Measurements from ENCODE around the gene KCNQ5. TPM values are rescaled to one million over a fixed set of nuclear protein-coding genes. Genes with fewer than 3 reads are reported as not detected.
"Not testable (repeated sequence)": the region's sequence is repeated elsewhere in the genome, so short reads cannot be mapped to it uniquely, and the experiment has no call there.

Gene KCNQ5
- under 0.01 TPM in 1 of 2 replicates, not detected in the other for total RNA-seq

DNA sequence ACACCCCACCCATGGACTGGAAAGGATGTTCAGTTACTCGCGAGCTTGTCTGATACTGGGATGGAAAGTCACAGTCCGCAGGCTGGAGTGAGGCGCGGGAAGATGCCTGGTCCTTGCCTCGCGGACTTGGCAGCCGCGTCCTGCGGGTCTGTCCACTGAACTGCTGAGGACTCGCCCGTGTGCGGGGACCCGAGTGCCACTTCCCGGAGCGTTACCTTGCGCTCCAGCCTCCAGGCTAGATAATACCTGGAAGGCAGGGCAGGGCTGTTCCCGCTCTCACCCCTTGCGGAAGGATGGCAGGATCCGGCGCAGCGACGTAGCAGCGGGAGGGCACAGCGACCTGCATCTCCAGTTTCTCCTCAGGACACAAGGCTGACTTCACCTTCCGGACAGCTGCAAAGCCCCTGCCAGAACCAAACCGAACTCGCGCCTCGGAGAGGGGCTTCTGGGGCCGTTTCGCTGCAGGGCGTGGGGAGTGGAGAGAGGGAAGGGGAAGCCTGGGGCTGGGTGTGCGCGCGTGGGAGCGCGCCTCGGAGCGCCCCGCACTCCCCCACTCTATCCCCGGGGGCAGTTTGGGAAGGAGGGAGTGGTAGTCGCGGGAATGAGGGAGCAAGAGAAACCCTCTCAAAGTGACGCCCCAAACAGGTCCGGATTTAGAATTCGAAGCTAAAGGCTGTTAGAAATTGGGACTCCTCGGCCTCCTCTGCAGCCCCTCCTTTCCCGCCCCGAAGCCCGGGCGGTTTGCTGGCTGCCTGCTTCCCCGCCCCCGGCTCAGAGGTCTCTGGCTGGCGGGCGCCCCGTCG lies at the start of gene KCNQ5:
TSS of gene KCNQ5 (plus strand) at position 774 of the 803 bp plus-strand sequence.
- no peak for DNase-seq (ENCODE audit: low read depth in 2 of 2)

DNA sequence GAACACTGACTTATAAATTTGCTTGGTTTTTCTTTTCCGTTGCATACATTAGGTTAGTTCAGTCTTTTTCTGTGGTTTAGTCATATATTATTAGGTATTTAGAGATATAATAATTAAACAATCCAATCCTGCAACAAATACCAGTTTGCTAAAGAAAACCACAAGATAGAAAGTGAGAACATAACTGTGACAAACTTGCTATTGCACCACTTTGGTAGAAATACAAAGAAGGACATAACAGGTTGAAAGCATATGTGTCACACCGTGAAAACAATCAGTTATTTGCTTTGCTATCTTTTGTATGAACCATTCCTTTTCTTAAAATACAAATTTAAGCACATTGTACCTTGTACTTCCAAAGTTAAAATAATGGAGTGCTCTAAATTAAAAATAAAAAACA lies 42.0 kb upstream of the KCNQ5 start:
- DNase-seq (ENCODE audit: low read depth in 2 of 2), result no peak

DNA sequence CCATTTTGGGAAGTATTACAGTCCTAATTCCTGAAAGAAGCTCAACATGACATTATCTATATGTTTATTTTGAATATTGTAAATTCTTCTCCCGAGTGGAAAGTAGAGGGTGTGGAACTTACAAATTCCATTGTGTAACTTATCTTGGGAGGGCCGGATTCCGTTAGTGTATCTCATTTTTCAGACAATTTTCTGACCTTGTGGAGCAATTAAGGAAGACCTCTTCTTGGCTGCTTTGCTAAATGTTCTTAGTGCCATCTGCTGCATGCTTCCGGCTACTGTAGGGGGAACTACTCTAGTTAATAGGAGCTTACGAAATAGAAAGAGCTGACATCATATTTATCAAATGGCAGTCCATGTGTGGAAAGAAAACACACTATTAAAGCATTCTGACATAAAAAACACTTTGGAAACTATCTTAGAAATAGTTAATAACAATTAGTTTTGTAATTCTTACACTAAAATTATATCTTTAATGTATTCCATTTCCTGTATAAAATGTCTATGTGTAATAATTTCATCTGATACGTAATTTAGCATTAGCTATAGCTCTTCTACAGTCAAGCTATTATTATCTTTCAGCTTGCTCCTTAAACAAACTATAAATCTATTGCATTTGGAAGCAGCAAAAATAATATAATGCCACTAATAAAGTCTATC lies 41.5 kb upstream of the KCNQ5 start:
- DNase-seq (ENCODE audit: low read depth in 2 of 2), result peak; percentile 4 to 9

DNA sequence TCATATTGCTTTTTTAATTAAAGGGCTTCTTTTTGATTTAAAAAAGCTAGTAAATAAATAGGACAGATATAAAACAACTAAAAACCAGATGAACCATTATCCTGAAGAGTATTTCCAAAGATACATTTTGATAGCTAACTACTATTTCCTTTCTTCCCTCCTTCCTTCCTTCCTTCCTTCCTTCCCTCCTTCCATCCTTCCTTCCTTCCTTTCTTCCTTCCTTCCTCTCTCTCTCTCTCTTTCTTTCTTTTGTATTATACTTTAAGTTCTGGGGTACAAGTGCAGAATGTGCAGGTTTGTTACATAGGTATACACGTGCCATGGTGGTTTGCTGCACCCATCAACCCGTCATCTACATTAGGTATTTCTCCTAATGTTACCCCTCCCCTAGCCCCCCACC lies 40.9 kb upstream of the KCNQ5 start:
- not testable (repeated sequence) for DNase-seq (ENCODE audit: low read depth in 2 of 2)

DNA sequence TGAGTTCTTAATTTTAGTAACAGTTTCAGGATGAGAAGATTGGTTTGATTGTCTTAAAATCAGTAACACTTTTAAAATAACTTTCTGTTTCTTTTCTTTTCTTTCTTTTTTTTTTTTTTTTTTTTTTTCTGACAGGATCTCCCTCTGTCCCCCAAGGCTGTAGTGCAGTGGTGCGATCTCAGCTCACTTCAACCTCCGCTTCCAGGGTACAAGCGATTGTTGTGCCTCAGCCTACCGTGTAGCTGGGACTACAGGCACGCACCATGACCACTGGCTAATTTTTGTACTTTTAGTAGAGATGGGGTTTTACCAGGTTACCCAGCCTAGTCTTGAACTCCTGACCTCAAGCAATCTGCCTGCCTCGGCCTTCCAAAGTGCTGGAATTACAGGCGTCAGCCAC lies 33.7 kb upstream of the KCNQ5 start:
- no peak for DNase-seq (ENCODE audit: low read depth in 2 of 2)

DNA sequence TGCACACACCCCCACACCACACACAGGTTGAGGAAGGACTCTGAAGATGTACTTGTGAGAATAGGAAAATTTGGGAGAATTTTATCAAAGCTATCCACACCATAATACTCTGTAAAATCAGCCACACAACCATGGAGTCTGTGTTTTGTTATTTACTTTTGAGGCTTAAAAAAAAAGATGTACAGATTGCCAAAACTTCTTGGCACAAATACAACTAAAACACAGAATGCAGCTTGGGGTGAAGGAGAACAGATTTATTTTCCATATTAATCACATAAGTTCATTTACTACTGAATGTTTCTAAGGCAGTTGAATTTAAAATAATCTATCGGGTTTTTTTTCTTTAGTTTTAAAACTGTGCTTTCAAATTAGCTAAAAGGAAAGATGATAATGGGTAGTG lies 32.8 kb upstream of the KCNQ5 start:
- no peak for DNase-seq (ENCODE audit: low read depth in 2 of 2)

DNA sequence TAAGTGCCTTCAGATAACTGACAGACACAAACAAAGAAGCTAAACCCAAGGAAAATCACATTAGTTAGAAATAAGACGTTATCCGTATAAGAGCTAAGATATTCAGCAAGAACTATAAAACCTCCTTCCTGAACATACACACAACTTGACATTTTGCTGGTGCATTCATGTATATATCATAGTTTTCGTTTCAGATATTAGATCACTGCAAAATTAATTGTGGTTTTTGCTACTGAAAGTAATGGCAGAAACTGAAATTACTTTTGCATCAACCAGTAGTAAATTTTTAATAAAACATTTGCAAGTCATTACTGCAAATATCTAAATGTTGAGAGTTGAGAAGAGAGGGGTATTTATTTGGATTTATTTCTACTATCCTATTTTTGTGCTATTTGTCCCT lies 26.1 kb upstream of the KCNQ5 start:
- DNase-seq (ENCODE audit: low read depth in 2 of 2), result no peak

DNA sequence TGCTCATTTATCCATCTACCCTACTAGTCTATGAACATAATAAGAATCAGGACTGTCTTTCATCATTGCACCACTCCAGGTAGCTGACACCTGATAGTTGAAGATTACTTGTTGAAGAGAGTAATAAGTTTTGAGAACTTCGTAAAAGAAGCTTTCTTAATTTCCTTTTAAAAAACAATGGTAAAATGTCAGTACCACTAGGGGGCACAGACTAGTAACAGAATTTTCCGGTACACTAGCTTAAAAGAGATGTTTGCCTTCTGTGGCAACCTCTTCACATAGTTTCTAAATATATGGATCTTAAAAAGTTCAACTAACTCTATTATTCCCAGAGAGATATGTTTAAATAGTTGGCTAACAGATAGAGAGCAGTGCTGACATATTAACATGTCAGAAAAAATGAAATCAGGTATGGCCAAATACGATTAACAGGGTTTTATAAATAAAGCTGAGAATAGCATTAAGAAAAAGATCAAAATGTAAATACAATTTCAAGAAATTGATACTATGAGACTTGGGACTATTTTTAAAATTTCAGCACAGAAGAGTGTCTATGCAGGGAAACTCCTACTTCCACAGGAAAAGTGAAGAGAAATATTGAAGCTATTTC lies 5.4 kb upstream of the KCNQ5 start:
- peak in 1 of 2 donors; percentile 28 for DNase-seq (ENCODE audit: low read depth in 2 of 2)

DNA sequence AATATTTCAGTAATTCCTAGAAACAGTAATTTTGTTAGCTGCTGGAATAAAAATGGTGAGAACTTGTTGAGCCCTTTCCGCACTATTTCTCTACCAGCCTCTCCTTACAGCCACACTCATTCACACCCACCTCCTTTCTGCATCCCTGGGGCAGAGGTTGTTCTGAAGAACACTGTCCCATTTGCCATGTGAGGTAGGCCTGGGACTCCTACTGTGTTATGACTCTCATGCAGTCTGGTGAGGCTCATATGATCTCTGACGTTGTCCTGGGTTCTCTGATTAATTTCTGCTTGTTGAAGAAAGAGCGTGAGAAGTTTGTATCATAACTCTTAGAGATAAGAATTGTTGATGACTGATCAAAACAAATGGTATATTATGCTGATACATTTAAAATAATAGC lies 4.1 kb upstream of the KCNQ5 start:
- DNase-seq (ENCODE audit: low read depth in 2 of 2), result no peak

DNA sequence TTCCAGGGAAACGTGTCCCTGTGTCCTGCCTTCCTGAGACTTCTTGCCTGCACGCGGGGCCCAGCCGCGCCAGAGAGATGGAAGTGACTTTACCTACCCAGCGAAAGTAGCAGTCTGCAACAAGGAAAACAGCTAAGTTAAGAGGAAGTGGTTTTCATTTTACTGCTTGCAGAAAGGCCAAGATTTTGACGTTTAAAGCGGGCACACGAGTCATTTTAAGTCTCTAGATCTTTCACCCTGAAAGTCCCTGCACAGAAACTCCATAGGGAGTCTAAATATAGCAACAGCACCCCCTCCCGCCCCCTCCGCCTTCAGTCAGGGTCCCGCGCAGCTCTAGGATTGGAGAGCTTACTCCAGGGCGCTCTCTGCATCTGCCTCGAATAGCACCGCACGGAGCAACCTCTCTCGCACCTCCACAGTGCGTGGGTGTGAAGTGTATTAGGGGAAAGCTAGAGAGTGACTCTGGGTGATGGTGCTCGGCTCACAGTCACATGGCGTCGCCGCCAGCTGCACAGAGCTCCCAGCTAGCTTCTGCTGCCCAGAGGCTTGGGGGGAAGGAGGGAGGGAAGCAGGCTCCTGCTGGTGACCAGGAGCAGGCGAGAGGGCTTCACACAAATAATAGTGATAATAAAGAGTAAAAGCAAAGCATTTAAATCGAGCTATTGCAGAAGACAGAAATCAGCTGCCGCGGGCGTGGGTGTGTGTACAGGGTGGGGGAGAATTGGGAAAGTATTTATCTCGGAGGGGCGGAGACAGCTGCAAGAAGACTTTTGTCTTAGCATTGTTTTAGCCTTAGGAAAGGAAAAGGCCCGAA lies 1.8 kb upstream of the KCNQ5 start:
- DNase-seq (ENCODE audit: low read depth in 2 of 2), result no peak

DNA sequence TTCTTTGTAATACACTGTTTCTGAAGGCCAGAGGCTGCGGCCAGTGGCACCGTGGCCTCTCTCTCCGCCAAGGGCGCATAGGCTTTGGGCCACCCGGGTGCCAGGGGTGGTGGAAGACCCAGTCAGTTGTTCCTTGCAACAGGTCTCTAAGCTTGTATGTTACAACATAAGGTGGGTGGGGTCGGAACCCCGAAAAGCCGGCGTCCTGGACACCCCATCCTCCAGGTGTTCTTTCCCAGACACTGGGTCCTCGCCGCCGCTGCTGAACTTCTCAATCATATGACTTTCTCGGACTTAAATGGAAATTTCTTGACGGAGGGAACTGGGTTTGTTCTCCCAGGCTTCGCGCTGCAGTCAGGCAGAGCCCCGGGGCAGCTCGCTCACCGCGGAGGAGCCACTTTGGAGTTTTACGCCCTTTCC lies 983 bp upstream of the KCNQ5 start:
- no peak for DNase-seq (ENCODE audit: low read depth in 2 of 2)

DNA sequence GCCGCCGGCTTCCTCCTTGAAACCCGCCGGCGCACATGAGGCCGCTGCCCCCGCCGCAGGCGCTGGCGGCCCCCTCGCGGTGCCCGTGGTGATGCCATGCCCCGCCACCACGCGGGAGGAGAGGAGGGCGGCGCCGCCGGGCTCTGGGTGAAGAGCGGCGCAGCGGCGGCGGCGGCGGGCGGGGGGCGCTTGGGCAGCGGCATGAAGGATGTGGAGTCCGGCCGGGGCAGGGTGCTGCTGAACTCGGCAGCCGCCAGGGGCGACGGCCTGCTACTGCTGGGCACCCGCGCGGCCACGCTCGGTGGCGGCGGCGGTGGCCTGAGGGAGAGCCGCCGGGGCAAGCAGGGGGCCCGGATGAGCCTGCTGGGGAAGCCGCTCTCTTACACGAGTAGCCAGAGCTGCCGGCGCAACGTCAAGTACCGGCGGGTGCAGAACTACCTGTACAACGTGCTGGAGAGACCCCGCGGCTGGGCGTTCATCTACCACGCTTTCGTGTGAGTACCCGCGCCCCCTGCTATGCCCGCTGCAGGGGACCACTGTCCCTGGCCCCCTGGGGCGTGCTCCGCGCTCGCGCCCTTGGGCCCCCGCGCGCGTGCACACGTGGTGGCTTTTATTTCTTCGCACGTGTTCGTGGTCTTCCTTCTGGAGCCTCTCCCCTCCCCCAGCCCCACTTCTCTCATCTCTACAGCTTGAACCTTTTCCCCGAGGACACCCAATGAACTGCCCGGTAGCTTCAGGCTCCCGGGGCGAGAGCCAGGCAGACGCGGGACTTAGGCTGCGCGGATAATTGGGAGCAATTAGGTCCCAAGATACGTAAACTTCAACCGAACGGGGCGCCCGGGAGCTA lies 453 bp downstream of the KCNQ5 start:
- DNase-seq (ENCODE audit: low read depth in 2 of 2), result peak in 1 of 2 donors; percentile 5

DNA sequence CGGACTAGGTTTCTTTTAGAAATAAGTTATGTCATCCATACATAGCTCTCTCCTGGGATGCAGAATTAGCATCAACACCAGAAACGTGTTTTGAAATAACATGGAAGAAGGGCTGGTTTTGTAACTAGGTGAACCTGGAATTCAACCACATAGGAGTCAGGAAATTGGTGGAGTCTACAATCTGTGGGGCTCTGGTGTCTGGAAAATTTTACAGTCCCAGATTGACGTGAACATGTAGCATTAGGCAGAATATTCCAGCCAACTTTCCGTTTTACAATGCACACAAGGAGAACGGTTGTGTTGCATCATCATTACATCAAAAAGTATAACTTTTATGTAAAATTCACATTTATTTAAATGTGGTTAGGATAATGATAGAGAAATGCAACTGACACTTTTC lies 1.9 kb downstream of the KCNQ5 start:
- DNase-seq (ENCODE audit: low read depth in 2 of 2), result no peak

DNA sequence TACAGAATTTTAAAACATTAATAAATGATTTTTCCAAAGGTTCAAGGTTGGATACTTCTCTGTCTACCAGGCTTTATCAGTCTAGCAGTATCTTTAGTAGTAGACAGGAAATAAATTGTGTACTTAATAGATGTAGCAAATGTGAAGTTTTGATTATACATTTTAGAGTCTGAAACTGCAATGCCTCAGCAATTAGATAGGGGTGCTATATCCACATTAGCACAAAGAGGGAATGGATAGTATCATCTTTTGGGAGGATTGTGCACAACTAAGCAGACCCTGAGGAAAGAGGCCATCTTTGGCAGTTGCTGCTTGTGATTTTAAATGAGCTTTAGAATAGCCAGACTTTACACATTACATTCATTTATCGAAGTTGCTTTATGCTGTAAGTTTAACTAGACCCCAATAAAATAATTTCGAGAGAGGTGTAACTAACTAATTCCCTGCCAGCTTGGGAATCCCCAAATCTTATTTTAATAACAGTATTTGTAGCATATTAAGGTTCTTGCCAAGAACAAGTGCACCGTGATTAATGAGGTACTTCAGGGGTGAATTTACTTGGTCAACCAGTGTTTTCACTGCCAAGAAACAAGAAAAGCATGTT lies 2.8 kb downstream of the KCNQ5 start:
- no peak for DNase-seq (ENCODE audit: low read depth in 2 of 2)

DNA sequence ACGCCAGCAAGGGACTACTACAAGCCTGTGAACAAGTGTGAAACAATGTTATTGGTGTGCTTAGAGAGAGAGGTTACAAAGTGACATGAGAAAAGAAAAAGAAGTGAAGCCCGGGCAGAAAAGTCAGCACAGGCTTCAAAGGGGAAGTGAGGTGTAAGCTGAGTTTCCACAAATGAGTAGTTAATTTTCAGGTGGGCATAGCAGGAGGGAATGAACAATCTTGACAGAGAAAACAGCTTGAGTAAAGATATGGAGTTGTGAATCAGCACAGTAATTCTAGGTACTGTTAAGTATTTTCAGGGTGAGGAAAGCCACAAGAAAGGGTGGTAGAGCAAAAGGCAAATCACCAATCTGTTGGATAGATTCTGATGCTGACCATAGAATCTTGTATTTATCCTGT lies 4.3 kb downstream of the KCNQ5 start:
- no peak for DNase-seq (ENCODE audit: low read depth in 2 of 2)

DNA sequence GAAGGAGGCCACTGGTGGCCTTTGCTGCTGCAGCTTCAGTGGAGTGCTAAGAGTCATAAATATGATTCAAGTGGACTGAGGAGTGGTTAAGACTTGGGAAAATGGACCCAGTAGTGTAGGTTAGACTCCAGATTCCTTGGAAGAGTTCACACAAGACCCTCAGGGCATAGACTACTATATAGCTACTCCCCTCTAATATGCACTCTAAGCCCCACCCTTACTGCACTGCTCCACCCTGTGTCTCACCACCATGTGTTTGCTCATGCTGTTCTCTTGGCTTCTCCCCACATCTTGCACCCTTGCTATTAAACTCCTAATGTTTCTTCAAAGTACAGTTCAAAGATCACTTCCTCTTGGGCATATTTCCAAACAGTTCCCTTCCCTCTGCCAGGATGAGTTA lies 5.7 kb downstream of the KCNQ5 start:
- no peak for DNase-seq (ENCODE audit: low read depth in 2 of 2)

DNA sequence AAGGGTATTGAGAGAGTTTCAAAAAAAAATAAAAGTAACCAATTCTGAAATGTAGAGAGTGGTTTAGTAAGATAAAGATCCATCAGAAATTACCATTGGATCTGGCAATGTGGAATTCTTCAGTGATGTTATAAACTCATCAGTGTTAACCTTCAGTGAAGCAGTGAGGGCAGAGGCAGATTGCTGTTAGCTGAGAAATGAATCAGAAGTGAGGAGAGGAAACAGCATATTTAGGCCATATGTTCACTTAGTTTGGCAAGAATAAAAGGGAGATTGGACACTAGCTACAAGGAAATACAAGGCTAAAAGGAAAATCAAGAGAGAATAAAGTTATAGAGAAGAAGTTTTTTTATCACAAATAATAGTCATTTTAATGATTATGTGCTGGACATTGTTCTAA lies 9.6 kb downstream of the KCNQ5 start:
- no peak for DNase-seq (ENCODE audit: low read depth in 2 of 2)

DNA sequence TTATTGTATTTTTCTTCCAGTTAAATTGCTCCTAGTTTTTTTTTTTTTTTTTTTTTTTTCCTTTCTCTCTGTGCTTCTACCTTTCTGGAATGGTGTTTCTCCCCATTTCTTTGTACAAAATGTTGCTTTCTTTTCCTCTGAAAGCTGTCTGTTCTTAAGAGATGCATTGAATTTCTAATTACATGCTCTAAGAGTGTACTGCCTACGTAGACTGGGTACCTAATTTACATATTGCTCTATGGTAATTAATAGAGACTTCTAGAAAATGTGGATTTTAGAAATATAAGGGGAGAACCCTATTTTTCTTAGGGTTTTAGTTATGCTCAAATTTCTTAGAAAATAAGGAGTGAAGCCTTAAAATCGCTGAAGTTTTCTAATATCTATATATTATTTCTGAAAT lies 13.8 kb downstream of the KCNQ5 start:
- no peak for DNase-seq (ENCODE audit: low read depth in 2 of 2)

DNA sequence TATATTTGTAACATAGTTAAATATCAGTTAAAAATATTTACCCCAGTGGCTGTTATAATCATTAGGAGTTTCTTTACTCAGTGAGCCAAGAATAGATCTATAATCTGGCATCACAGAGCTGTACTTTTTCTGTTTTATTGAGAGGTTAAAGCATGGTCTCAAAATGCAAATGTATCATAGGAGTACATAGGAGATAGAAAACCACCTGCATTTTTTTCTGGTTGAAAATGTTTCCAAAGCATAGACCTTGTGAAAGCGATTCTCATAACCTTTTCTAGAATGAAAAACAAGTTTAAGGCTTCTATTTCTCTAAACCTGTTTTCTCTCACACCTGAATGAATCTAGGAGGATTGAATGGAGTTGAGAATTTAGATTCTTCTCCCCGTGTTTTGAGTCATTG lies 14.4 kb downstream of the KCNQ5 start:
- no peak for DNase-seq (ENCODE audit: low read depth in 2 of 2)

DNA sequence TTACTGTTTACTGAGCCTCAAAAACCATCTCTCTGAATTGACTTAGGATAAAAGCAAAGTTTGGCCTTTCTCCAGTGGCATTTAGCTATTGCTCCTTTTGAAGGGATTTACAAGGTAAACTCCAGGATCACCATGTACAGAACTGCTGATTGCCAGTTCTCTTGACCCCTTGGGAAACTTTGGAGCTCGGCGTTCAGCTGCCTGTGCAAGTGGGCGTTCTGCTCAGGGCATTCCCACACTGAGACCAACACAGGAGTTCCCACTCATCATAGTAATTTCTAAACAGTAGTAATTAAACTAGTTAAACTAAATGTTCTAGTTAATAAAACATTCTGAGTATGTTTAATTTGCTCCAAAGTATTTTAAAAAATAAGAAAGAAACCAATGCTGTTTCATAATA lies 14.9 kb downstream of the KCNQ5 start:
- DNase-seq (ENCODE audit: low read depth in 2 of 2), result no peak

Measured in dermis microvascular lymphatic vessel endothelial cell (primary cell).